ENCODE data around the gene CFH.

GRCh38 chr1:196684476-196684875 is 32.6 kb downstream of the CFH start:
- TF ChIP-seq CTCF (IDR thresholded peaks at IDR 0.05; ENCODE audit: extremely low read depth in 1 of 2, insufficient read depth in 1 of 2, low read depth in 1 of 2, low read length in 2 of 2) (no peak), JUN (IDR thresholded peaks at IDR 0.05; ENCODE audit: borderline replicate concordance, insufficient read depth, insufficient read length, low read depth) (no peak), POLR2A (IDR thresholded peaks at IDR 0.05; ENCODE audit: low read depth, low read length) (no peak), POLR2AphosphoS5 (IDR thresholded peaks at IDR 0.05; ENCODE audit: insufficient read depth, low read depth, low read length) (no peak)

Measured in endothelial cell of umbilical vein (primary cell).